ENCODE measurements around the gene WDR5. TPM values are rescaled to one million over a fixed set of nuclear protein-coding genes. Genes with fewer than 3 reads are reported as not detected.

WDR5 gene
- total and polyA plus RNA-seq, 9 of the 15 experiments (the other 6 are each of a cell fraction or from before 2014, with no cell fraction given) = 3.0 to 56.8 (median 38.6) TPM

GRCh38 chr9:134162926-134163370, 27.1 kb downstream of the WDR5 start:
- intact Hi-C loops (cut with micrococcal nuclease) = loop anchor here (10.0 kb wide), 1 partner anchor 1148 kb away; no protein-coding TSS in a partner anchor
- no peak for DNase-seq (ENCODE audit: extremely low read depth in 1 of 4, low spot score in 3 of 4)
- Histone ChIP-seq H3K9ac (ENCODE audit: insufficient read depth in 1 of 2, low read depth in 2 of 2, low read length in 2 of 2) (no peak overlapping the region), H3K79me2 (ENCODE audit: control insufficient read depth, insufficient read depth, low read length) (no peaks in the 10 kb centered on the region), H3K4me3 (no peak overlapping the region), H3K4me2 (ENCODE audit: insufficient read depth, low read length) (no peak overlapping the region), H3K27ac (ENCODE audit: extremely low read depth, low read depth, low read length) (no peak overlapping the region), H2AFZ (ENCODE audit: low read depth, low read length) (no peak overlapping the region), H4K20me1 (replicated peaks; ENCODE audit: control insufficient read depth, insufficient read depth, low read length) (no peaks in the 10 kb centered on the region), H3K9me3 (replicated peaks; ENCODE audit: control insufficient read depth, insufficient read depth, low read depth, low read length) (no peaks in the 10 kb centered on the region; the same call in 1 of the 2 replicates), H3K27me3 (ENCODE audit: control insufficient read depth in 2 of 2, insufficient read depth in 2 of 2, low read length in 2 of 2) (no peaks in the 10 kb centered on the region), H3K36me3 (ENCODE audit: control insufficient read depth, insufficient read depth, low read length) (peaks cover 19% of the 10 kb centered on the region; the same call in 2 of the 3 replicates), H3K9me1 (ENCODE audit: control insufficient read depth, insufficient read depth, low read length) (no peaks in the 10 kb centered on the region), H3K4me1 (replicated peaks in 1 of 2; ENCODE audit: control insufficient read depth in 2 of 2, insufficient read depth in 2 of 2, low read length in 2 of 2) (peaks cover 3 to 27% of the 10 kb centered on the region in 2 experiments; a peak in 2 of 5 replicates)
- CTCF ChIA-PET (ENCODE audit: low intra/inter-chr PET ratio) = no interaction called here
- no peak for FAIRE-seq
- BruUV-seq (replicated peaks) = no TSS peak
- no peak for ATAC-seq
- WGBS (ENCODE audit: insufficient coverage, low coverage, missing lambda C conversion rate) = 96% methylated on average over 22 of the region's 24 CpGs
- TF ChIP-seq RBBP5 (IDR thresholded peaks at IDR 0.05; ENCODE audit: borderline replicate concordance, insufficient read depth, low read length, poor library complexity, severe bottlenecking) (no peak), ZNF511 (CRISPR knock-in tag; IDR thresholded peaks at IDR 0.05) (no peak), MIER1 (IDR thresholded peaks at IDR 0.05; ENCODE audit: low read depth) (no peak), OTX1 (CRISPR knock-in tag; IDR thresholded peaks at IDR 0.05) (no peak), SRF (CRISPR knock-in tag; IDR thresholded peaks at IDR 0.05) (no peak), ZNF239 (CRISPR knock-in tag; IDR thresholded peaks at IDR 0.05) (no peak), ZKSCAN8 (CRISPR knock-in tag; IDR thresholded peaks at IDR 0.05) (no peak), PURB (CRISPR knock-in tag; IDR thresholded peaks at IDR 0.05; ENCODE audit: low read depth) (no peak), PRPF4 (IDR thresholded peaks at IDR 0.05; ENCODE audit: insufficient read depth, low read depth, low read length, poor library complexity, severe bottlenecking) (no peak), MAFK (IDR thresholded peaks at IDR 0.05; ENCODE audit: low read length) (no peak), ZNF518B (CRISPR knock-in tag; IDR thresholded peaks at IDR 0.05) (no peak), CBFA2T3 (IDR thresholded peaks at IDR 0.05) (no peak), WHSC1 (IDR thresholded peaks at IDR 0.05; ENCODE audit: low read length) (no peak), NBN (IDR thresholded peaks at IDR 0.05; ENCODE audit: low read depth) (no peak), FOS (IDR thresholded peaks at IDR 0.05; ENCODE audit: extremely low read depth, insufficient read length) (no peak), ZNF263 (CRISPR knock-in tag; IDR thresholded peaks at IDR 0.05; ENCODE audit: borderline replicate concordance) (no peak), ZBTB43 (CRISPR knock-in tag; IDR thresholded peaks at IDR 0.05) (no peak)
- POLR2A ChIA-PET = no interaction called here
- in situ Hi-C loops (cut with MboI) = no loop called here

Data from K562 (cell line).